A673 (cell line): ENCODE data around the gene SLC2A6. TPM values are rescaled to one million over a fixed set of nuclear protein-coding genes. Genes with fewer than 3 reads are reported as not detected.

Experiments
- BruUV-seq: library from RNA; stranded (reverse); fragments of 400-500 nt; replicated peaks from 2 replicates; lab custom pipeline; 2021; lab: Mats Ljungman, UMichigan
- CTCF ChIA-PET: fragments of 300-600 bp; sonication (Branson Sonifier 250); formaldehyde crosslinking; loops from one replicate; lab custom pipeline; 2022; ENCODE audit warnings: antibody characterized with exemption; lab: Charles Lee
- POLR2A ChIA-PET: fragments of 300-600 bp; sonication (Branson Sonifier 250); formaldehyde crosslinking; loops from one replicate; lab custom pipeline; 2022; ENCODE audit warnings: antibody characterized with exemption; ENCODE audit not compliant: low non-redundant PET; lab: Charles Lee
- DNase-seq: peaks from one replicate; pipeline ENCODE4 v3.0.0-alpha.2; 2015; ENCODE audit warnings: low spot score
- H3K27ac ChIP-seq: fragments of 200-600 bp; sonication (generic); 2 replicates; pipeline ENCODE4 v1.5.1; 2016; ENCODE audit warnings: mixed run types, low read depth, mild to moderate bottlenecking, mixed read lengths, antibody characterized with exemption, low read length; ENCODE audit not compliant: poor library complexity, severe bottlenecking
- H3K27me3 ChIP-seq: fragments of 200-600 bp; sonication (generic); replicated peaks from 2 replicates; pipeline ENCODE4 v1.6.1; 2017; ENCODE audit warnings: mixed run types, low read depth, mild to moderate bottlenecking, mixed read lengths, antibody characterized with exemption, low read length; ENCODE audit not compliant: insufficient read depth, poor library complexity
- H3K36me3 ChIP-seq: fragments of 200-600 bp; sonication (generic); 2 replicates; pipeline ENCODE4 v1.6.1; 2016; ENCODE audit warnings: mixed run types, mild to moderate bottlenecking, mixed read lengths, antibody characterized with exemption, low read length; ENCODE audit not compliant: insufficient read depth, poor library complexity, severe bottlenecking
- H3K4me1 ChIP-seq: fragments of 200-600 bp; sonication (generic); 2 replicates; pipeline ENCODE4 v1.6.1; 2017; ENCODE audit warnings: mixed run types, mild to moderate bottlenecking, mixed read lengths, antibody characterized with exemption, low read length; ENCODE audit not compliant: insufficient read depth, poor library complexity, severe bottlenecking
- H3K4me3 ChIP-seq: fragments of 200-600 bp; sonication (generic); 2 replicates; pipeline ENCODE4 v1.5.1; 2016; ENCODE audit warnings: low read depth, mixed run types, mild to moderate bottlenecking, mixed read lengths, low read length; ENCODE audit not compliant: poor library complexity, severe bottlenecking
- H3K9me3 ChIP-seq: fragments of 200-600 bp; sonication (generic); 2 replicates; pipeline ENCODE4 v1.6.1; 2016; ENCODE audit warnings: mixed run types, low read depth, mild to moderate bottlenecking, mixed read lengths, antibody characterized with exemption, low read length; ENCODE audit not compliant: poor library complexity, severe bottlenecking
- CTCF ChIP-seq: fragments of 300-800, 200-600 bp; sonication (generic); conservative IDR thresholded peaks from 2 replicates; pipeline ENCODE4 v1.5.1; 2017; ENCODE audit warnings: low read depth, mild to moderate bottlenecking, antibody characterized with exemption, low read length, moderate library complexity, mixed read lengths
- EZH2 ChIP-seq: fragments of 200-600 bp; sonication (generic); IDR thresholded peaks from 2 replicates; pipeline ENCODE4 v1.6.1; 2017; ENCODE audit warnings: borderline replicate concordance, low read depth, mild to moderate bottlenecking, mixed read lengths, antibody characterized with exemption, low read length; ENCODE audit not compliant: poor library complexity, severe bottlenecking
- intact Hi-C: fragments of 100-400 bp; cut with micrococcal nuclease; formaldehyde crosslinking; loops from one replicate; pipeline ENCODE4 v1.10.0; 2022; ENCODE audit not compliant: unreplicated experiment
- total RNA-seq: library from RNA; stranded (reverse); gene quantifications from 2 replicates; pipeline ENCODE4 v1.2.3, GENCODE V29; 2021

SLC2A6 gene
- total RNA-seq, 1 experiment from 2014 or later = 1.8 TPM

GRCh38 chr9:133507246-133507965 lies 28.5 kb upstream of the SLC2A6 start:
- H3K36me3 ChIP-seq = no peaks in the 10 kb centered on the region
- no peak overlapping the region for H3K27ac ChIP-seq
- intact Hi-C loops = no loop called here
- no TSS peak for BruUV-seq
- no peak overlapping the region for H3K4me3 ChIP-seq
- H3K27me3 ChIP-seq = peaks cover 2% of the 10 kb centered on the region
- TF ChIP-seq CTCF = no peak
- TF ChIP-seq EZH2 = no peak
- DNase-seq = no peak
- ChIA-PET CTCF (no interaction called here), POLR2A (no interaction called here)
- H3K9me3 ChIP-seq = peaks cover 4% of the 10 kb centered on the region
- peaks cover 11% of the 10 kb centered on the region for H3K4me1 ChIP-seq

GRCh38 chr9:133506653-133507038 lies 27.7 kb upstream of the SLC2A6 start:
- Histone ChIP-seq H3K9me3 (peaks cover 12% of the 10 kb centered on the region), H3K4me3 (no peak overlapping the region), H3K27ac (no peak overlapping the region), H3K27me3 (peaks cover 5% of the 10 kb centered on the region), H3K36me3 (no peaks in the 10 kb centered on the region), H3K4me1 (peaks cover 11% of the 10 kb centered on the region)
- no peak for TF ChIP-seq CTCF
- no peak for TF ChIP-seq EZH2
- BruUV-seq = no TSS peak
- ChIA-PET POLR2A (no interaction called here), CTCF (no interaction called here)
- no peak for DNase-seq
- intact Hi-C loops = no loop called here

GRCh38 chr9:133505901-133506652 lies 27.2 kb upstream of the SLC2A6 start:
- BruUV-seq = no TSS peak
- TF ChIP-seq EZH2 = no peak
- TF ChIP-seq CTCF = no peak
- Histone ChIP-seq H3K9me3 (peaks cover 14% of the 10 kb centered on the region), H3K4me3 (no peak overlapping the region), H3K36me3 (no peaks in the 10 kb centered on the region), H3K27ac (no peak overlapping the region), H3K27me3 (peaks cover 5% of the 10 kb centered on the region), H3K4me1 (peaks cover 11% of the 10 kb centered on the region)
- ChIA-PET CTCF (no interaction called here), POLR2A (no interaction called here)
- DNase-seq = no peak
- intact Hi-C loops = no loop called here
